Immature natural killer cell (primary cell): ENCODE measurements around the gene SYT3. TPM values are rescaled to one million over a fixed set of nuclear protein-coding genes. Genes with fewer than 3 reads are reported as not detected.
"Not testable (repeated sequence)": the region's sequence is repeated elsewhere in the genome, so short reads cannot be mapped to it uniquely, and the experiment has no call there.

ENCODE experiments used
- DNase-seq, 3 donors: peaks; one replicate each; pipeline ENCODE4 v3.0.0; 2022; ENCODE audit warnings: mixed read lengths in 1 of 3
- H3K27ac Mint-ChIP-seq, 6 donors: one replicate each; pipeline ENCODE4 v1.8.0; 2020; ENCODE audit warnings: mixed read lengths in 6 of 6, mild to moderate bottlenecking in 5 of 6, inconsistent platforms in 4 of 6, moderate library complexity in 3 of 6
- H3K27me3 Mint-ChIP-seq, 3 donors: one replicate each; pipeline ENCODE4 v1.8.0; 2020 to 2021; ENCODE audit warnings: low read depth in 3 of 3, mild to moderate bottlenecking in 3 of 3, mixed read lengths in 3 of 3, moderate library complexity in 3 of 3, inconsistent platforms in 1 of 3
- H3K36me3 Mint-ChIP-seq, 3 donors: one replicate each; pipeline ENCODE4 v1.8.0; 2020; ENCODE audit warnings: mixed read lengths in 3 of 3, inconsistent platforms in 2 of 3, mild to moderate bottlenecking in 2 of 3
- H3K4me1 Mint-ChIP-seq, 2 donors: one replicate each; pipeline ENCODE4 v1.8.0; 2020; ENCODE audit warnings: inconsistent platforms in 2 of 2, mild to moderate bottlenecking in 2 of 2, mixed read lengths in 2 of 2, moderate library complexity in 1 of 2
- H3K4me3 Mint-ChIP-seq, 5 donors: one replicate each; pipeline ENCODE4 v1.8.0; 2020; ENCODE audit warnings: mild to moderate bottlenecking in 5 of 5, mixed read lengths in 5 of 5, inconsistent platforms in 3 of 5, moderate library complexity in 3 of 5
- H3K9me3 Mint-ChIP-seq, 6 donors: one replicate each; pipeline ENCODE4 v1.8.0; 2020; ENCODE audit warnings: mild to moderate bottlenecking in 6 of 6, mixed read lengths in 6 of 6, inconsistent platforms in 4 of 6, moderate library complexity in 3 of 6
- polyA plus RNA-seq, 3 donors: library from polyadenylated mRNA; unstranded; fragments of 300-500 nt; fragmentation: Illumina TruSeq; gene quantifications; one replicate each; pipeline ENCODE4 v1.2.3, GENCODE V29; 2021

The SYT3 gene
- polyA plus RNA-seq, 3 donors from 2014 or later, result 0.22 TPM; not detected in 2

DNA sequence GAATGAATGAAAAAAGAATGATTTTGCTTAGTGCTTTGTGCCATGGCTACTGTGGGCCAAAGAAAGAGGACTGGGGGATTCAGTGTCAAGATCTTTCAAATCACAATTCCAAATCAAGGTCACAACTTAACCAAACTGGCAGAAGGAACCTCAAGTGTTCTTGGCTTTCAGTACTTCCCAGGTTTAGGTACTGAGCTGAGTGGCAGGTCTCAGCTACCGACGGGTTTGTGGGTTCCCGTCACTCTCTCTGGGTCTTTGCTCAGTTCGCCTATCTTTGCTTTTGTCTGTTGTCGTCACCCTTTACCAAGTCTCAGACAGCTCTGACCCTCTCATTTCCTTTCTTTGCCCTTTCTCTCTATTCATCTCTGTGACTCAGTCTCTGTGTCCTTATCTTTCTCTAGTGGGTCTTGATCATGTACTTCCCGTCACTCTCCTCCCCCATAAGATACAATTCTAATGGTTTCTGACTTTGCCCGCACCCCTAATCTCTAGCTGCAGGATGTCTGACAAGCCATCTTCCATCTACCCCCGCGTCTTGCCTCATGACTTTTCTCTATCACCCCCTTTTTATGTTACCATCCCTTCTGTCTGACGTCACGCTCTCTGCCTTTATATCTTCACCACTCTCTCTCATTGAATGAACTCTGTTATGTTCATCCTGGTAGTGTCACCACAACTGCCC lies 38.1 kb downstream of the SYT3 start:
- DNase-seq, result no peak
- Mint-ChIP-seq H3K4me3 (no peak overlapping the region), H3K9me3 (peaks cover 0 to 2% (median 0%) of the 10 kb centered on the region in 6 donors), H3K4me1 (peaks cover 0 to 3% of the 10 kb centered on the region in 2 donors), H3K27me3 (peaks cover 2 to 10% (median 4%) of the 10 kb centered on the region in 3 donors), H3K27ac (no peak overlapping the region), H3K36me3 (no peaks in the 10 kb centered on the region)

DNA sequence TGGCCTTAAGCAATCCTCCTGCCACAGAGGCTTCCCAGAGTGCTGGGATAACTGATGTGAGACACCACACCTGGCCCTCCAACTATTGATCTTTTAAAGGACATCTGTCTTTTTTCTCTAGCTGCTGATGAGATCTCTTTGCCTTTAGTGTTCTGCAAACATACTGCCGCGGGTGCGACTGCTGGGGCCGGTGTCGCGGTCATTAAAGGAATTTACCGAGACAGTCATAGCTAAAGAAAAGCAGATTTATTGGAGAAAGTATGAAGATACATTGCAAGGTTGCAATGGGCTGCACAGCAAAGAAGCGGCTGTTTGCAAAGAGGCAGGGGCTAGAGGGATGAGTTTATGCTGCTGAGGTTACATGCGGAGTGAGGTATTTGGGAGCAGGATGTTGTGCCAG lies 40.3 kb downstream of the SYT3 start:
- peaks cover 2 to 10% (median 6%) of the 10 kb centered on the region in 3 donors for H3K27me3 Mint-ChIP-seq

DNA sequence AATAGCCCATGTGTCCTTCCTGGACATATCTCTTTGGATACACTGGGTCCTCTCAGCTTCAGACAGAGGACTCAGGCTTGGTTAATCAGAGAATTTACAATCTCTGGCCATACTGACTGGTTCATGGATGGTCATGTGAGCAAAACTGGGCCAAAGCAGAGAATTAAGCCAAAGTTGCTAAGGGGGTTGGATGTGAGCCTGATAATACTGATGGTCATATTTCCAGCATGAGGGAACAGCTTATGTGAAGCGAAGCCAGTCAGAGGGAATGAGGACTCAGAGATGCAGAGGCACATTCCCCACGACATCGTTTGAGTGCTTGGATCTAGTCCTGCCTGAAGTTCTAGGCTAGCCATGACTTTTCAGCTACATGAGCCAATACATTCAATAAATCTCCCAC lies 49.5 kb downstream of the SYT3 start:
- H3K4me1 Mint-ChIP-seq, result no peaks in the 10 kb centered on the region
- H3K4me3 Mint-ChIP-seq, result no peak overlapping the region
- DNase-seq, result no peak
- H3K36me3 Mint-ChIP-seq, result no peaks in the 10 kb centered on the region
- no peak overlapping the region for H3K27ac Mint-ChIP-seq
- H3K27me3 Mint-ChIP-seq, result peaks cover 1 to 4% (median 1%) of the 10 kb centered on the region in 3 donors
- H3K9me3 Mint-ChIP-seq, result no peaks in the 10 kb centered on the region

More for the DNA sequence above, 40.3 kb downstream of the SYT3 start:
- Mint-ChIP-seq H3K4me3 (no peak overlapping the region), H3K36me3 (no peaks in the 10 kb centered on the region), H3K9me3 (no peaks in the 10 kb centered on the region), H3K27ac (no peak overlapping the region), H3K4me1 (no peaks in the 10 kb centered on the region)
- no peak for DNase-seq

DNA sequence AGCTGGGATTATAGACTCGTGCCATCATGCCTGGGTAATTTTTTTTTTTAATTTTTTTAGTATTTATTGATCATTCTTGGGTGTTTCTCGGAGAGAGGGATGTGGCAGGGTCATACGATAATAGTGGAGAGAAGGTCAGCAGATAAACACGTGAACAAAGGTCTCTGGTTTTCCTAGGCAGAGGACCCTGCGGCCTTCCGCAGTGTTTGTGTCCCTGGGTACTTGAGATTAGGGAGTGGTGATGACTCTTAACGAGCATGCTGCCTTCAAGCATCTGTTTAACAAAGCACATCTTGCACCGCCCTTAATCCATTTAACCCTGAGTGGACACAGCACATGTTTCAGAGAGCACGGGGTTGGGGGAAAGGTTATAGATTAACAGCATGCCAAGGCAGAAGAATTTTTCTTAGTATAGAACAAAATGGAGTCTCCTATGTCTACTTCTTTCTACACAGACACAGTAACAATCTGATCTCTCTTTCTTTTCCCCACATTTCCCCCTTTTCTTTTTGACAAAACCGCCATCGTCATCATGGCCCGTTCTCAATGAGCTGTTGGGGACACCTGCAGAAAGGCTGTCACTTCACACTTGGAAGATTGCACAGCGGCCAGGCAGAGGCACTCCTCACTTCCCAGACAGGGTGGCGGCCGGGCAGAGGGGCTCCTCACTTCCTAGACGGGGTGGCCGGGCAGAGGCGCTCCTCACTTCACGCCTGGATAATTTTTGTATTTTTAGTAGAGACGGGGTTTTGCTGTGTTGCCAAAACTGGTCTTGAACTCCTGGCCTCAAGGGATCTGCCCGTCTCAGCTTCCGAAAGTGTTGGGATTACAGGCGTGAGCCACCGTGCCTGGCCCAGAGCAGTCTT lies 57.7 kb downstream of the SYT3 start:
- H3K4me3 Mint-ChIP-seq, H3K4me1 Mint-ChIP-seq, H3K9me3 Mint-ChIP-seq, H3K36me3 Mint-ChIP-seq, DNase-seq, H3K27ac Mint-ChIP-seq: not testable (repeated sequence)
- H3K27me3 Mint-ChIP-seq, result peaks cover 1 to 10% (median 2%) of the 10 kb centered on the region in 3 donors

DNA sequence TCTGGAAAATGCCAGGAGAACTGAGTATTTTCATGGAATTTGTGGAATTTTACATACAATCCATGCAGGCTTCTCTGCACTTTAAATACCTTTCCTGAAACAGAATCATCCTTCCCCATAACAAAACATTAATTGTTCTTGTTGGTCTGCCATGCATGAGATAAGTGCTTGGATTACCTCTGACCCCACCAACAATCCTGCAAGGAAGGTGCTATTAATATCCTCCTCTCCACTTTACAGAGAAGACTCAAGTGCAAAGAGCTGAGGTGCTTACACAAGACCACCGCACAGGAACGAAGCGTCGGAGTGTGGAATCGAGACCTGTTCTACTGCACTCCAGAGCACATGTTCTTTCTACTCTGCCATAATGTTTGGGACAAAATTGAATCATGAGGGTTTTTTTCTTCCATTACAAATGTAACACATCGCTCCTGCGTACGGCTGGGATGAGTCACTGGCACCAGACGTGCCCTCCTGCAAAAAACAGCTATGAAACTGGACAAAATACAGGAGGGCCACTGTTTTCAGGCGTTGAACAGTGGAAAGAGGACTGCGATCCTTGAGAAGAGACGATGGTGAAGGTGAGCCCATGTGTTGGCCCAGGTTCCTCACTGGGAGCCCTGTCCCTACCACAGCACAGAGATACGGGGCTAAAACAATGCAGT lies 58.6 kb downstream of the SYT3 start:
- H3K4me1 Mint-ChIP-seq, result no peaks in the 10 kb centered on the region
- DNase-seq, result no peak
- H3K4me3 Mint-ChIP-seq, result no peak overlapping the region
- no peaks in the 10 kb centered on the region for H3K9me3 Mint-ChIP-seq
- no peak overlapping the region for H3K27ac Mint-ChIP-seq
- H3K36me3 Mint-ChIP-seq, result no peaks in the 10 kb centered on the region
- peaks cover 1 to 10% (median 2%) of the 10 kb centered on the region in 3 donors for H3K27me3 Mint-ChIP-seq

DNA sequence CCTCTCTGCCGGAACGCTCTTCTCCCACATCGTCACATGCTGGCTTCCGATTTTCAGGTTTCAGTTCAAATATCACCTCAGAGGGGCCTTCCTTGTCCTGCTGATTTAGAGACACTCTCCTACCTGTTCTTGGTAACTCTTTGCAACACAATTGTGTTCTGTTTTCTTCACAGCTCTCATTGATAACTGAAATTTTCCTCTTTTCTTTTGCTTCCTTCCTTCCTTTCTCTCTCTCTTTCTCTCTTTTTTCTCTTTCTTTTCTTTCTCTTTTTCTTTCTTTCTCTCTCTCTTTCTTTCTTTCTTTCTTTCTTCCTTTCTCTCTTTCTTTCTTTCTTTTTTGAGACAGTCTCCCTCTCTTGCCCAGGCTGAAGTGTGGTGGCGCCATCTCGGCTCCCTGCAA lies 59.4 kb downstream of the SYT3 start:
- no peak for DNase-seq
- H3K27ac Mint-ChIP-seq, result no peak overlapping the region
- H3K4me3 Mint-ChIP-seq, result no peak overlapping the region

DNA sequence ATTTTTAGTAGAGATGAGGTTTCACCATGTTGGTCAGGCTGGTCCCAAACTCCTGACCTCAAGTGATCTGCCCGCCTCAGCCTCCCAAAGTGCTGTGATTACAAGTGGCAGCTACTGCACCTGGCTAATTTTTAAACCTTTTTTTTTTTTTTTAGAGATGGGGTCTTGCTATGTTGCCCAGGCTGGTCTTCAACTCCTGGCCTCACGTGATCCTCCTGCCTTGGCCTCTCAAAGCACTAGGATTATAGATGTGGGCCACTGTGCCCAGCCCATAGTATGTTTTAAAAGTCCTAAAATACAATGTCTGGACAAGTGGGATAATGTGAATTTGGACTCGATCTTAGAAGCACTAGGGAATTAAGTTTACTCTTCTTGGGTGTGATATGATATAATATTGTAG lies 62.9 kb downstream of the SYT3 start:
- not testable (repeated sequence) for H3K4me1 Mint-ChIP-seq, H3K36me3 Mint-ChIP-seq, H3K27ac Mint-ChIP-seq, H3K9me3 Mint-ChIP-seq, DNase-seq, H3K27me3 Mint-ChIP-seq, H3K4me3 Mint-ChIP-seq

More for the DNA sequence above, 59.4 kb downstream of the SYT3 start:
- Mint-ChIP-seq H3K36me3 (no peaks in the 10 kb centered on the region), H3K9me3 (no peaks in the 10 kb centered on the region), H3K4me1 (no peaks in the 10 kb centered on the region), H3K27me3 (peaks cover 1 to 10% (median 2%) of the 10 kb centered on the region in 3 donors)

DNA sequence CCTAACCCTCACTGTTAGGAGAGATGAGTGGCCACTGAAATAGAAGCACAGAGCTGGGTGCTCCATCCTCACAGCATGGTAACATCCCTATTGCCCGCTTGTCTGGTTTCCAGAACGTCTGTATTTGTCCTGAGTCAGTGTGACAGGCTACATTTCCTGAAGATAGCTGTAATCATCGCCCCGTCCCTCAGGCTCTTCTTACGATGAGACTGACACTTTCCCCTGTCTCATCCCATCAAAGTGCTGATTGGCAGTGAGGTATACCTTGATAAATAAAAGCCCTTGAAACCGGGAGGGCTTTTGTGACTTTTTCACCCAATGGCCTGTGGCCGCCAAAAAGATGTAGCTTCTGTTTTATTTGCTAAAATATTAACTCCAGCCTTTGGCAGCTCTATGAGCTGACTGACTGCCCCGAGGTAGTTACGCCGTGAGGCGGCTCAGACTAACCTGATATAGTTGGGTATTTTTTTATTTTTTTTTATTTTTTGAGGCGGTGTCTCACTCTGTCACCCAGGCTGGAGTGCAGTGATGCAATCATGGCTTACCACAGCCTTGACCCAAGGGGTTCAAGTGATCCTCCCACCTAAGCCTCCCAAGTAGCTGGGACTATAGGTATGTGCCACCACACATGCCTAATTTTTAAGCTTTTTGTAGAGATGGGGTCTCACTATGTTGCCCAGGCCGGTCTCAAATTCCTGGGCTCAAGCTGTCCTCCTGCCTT lies 65.8 kb downstream of the SYT3 start:
- Mint-ChIP-seq H3K36me3 (no peaks in the 10 kb centered on the region), H3K4me3 (no peak overlapping the region), H3K27me3 (peaks cover 3 to 8% (median 6%) of the 10 kb centered on the region in 3 donors), H3K9me3 (no peaks in the 10 kb centered on the region), H3K4me1 (no peaks in the 10 kb centered on the region), H3K27ac (no peak overlapping the region)
- no peak for DNase-seq

Other genes starting within 250 kb of the SYT3 start
- 1 to 10 TPM in 2 of 3 donors, under 1 TPM in 1; 0.38 to 1.6 (median 1.5) TPM for gene SPIB, start 220.9 kb downstream of the SYT3 start, polyA plus RNA-seq
- not detected for gene MYBPC2, start 207.0 kb downstream of the SYT3 start, polyA plus RNA-seq
- 10 to 100 TPM in 1 of 3 donors, 1 to 10 TPM in 2; 6.9 to 13.3 (median 9.5) TPM for gene EMC10, start 163.4 kb downstream of the SYT3 start, polyA plus RNA-seq
- 1 to 10 TPM in 1 of 3 donors, under 1 TPM in 2; 0.39 to 1.3 (median 0.68) TPM for gene GARIN5A, start 163.0 kb downstream of the SYT3 start, polyA plus RNA-seq
- gene JOSD2, start 128.7 kb downstream of the SYT3 start, polyA plus RNA-seq, result 10 to 100 TPM; 21.4 to 28.2 (median 26.1) TPM
- gene ASPDH, start 126.0 kb downstream of the SYT3 start, polyA plus RNA-seq, result not detected
- gene LRRC4B, start 71.4 kb downstream of the SYT3 start, polyA plus RNA-seq, result not detected
- 1 to 10 TPM in 1 of 3 donors, not detected in 2; 1.8 TPM for gene C19orf81, start 9.6 kb upstream of the SYT3 start, polyA plus RNA-seq
- not detected for gene SHANK1, start 79.9 kb upstream of the SYT3 start, polyA plus RNA-seq
- gene CLEC11A, start 83.5 kb upstream of the SYT3 start, polyA plus RNA-seq, result 1 to 10 TPM; 1.4 to 4.6 (median 4.2) TPM
- gene GPR32, start 130.6 kb upstream of the SYT3 start, polyA plus RNA-seq, result not detected
- not detected for gene ACP4, start 150.5 kb upstream of the SYT3 start, polyA plus RNA-seq
- not detected for gene KLK1, start 183.9 kb upstream of the SYT3 start, polyA plus RNA-seq
- not detected for gene KLK15, start 193.7 kb upstream of the SYT3 start, polyA plus RNA-seq
- gene KLK3, start 215.0 kb upstream of the SYT3 start, polyA plus RNA-seq, result not detected
- not detected for gene KLK2, start 233.6 kb upstream of the SYT3 start, polyA plus RNA-seq